IMR-90 (cell line): ENCODE data around the gene ALAD. TPM values are rescaled to one million over a fixed set of nuclear protein-coding genes. Genes with fewer than 3 reads are reported as not detected.

Experiments
- ATAC-seq: fragments of 200-7000 bp; cut with Tn5 transposase; 2 replicates; pipeline ENCODE4 v1.9.1; 2020; ENCODE audit warnings: low read depth, mild to moderate bottlenecking, moderate library complexity
- BruUV-seq: library from RNA; stranded (reverse); fragments of 400-500 nt; replicated peaks from 2 replicates; lab custom pipeline; 2021; lab: Mats Ljungman, UMichigan
- CTCF ChIA-PET: fragments of 300-600 bp; formaldehyde crosslinking; extraction: SDS; loops from one replicate; lab custom pipeline; 2021; ENCODE audit warnings: antibody characterized with exemption; lab: Yijun Ruan, JAX
- POLR2A ChIA-PET: fragments of 300-600 bp; sonication (Branson Sonifier 250); formaldehyde crosslinking; loops from one replicate; lab custom pipeline; 2022; ENCODE audit warnings: antibody characterized with exemption; ENCODE audit not compliant: unreplicated experiment; lab: Charles Lee
- DNase-seq: peaks from one replicate; pipeline ENCODE4 v3.0.0; 2013
- H2AFZ ChIP-seq: replicated peaks from 2 replicates; pipeline ENCODE3; 2013; ENCODE audit warnings: low read length, mild to moderate bottlenecking; ENCODE audit not compliant: poor library complexity
- H2AK5ac ChIP-seq: 2 replicates; pipeline ENCODE4 v1.6.1; 2013; ENCODE audit warnings: low read depth, low read length, inconsistent platforms
- H2AK9ac ChIP-seq: replicated peaks from 2 replicates; pipeline ENCODE3; 2013; ENCODE audit warnings: mild to moderate bottlenecking, low read depth, low read length, moderate library complexity; ENCODE audit not compliant: poor library complexity
- H2BK120ac ChIP-seq: 2 replicates; pipeline ENCODE4 v1.6.1; 2013; ENCODE audit warnings: low read depth, low read length, inconsistent platforms
- H2BK15ac ChIP-seq: 3 replicates; pipeline ENCODE4 v1.6.1; 2013; ENCODE audit warnings: low read depth, low read length, inconsistent platforms
- H2BK20ac ChIP-seq: 2 replicates; pipeline ENCODE4 v1.6.1; 2013; ENCODE audit warnings: low read depth, mild to moderate bottlenecking, inconsistent platforms, low read length, moderate library complexity
- H2BK5ac ChIP-seq: 2 replicates; pipeline ENCODE4 v1.6.1; 2013; ENCODE audit warnings: mild to moderate bottlenecking, low read depth, low read length, inconsistent platforms; ENCODE audit not compliant: poor library complexity, severe bottlenecking
- H3K14ac ChIP-seq: replicated peaks from 2 replicates; pipeline ENCODE4 v1.6.1; 2013; ENCODE audit warnings: low read depth, low read length, inconsistent platforms
- H3K18ac ChIP-seq: 2 replicates; pipeline ENCODE4 v1.6.1; 2013; ENCODE audit warnings: low read depth, low read length, control low read depth
- H3K23ac ChIP-seq: 2 replicates; pipeline ENCODE4 v1.6.1; 2013; ENCODE audit warnings: low read depth, low read length, inconsistent platforms
- H3K27ac ChIP-seq: 2 replicates; pipeline ENCODE4 v1.5.1; 2013; ENCODE audit warnings: mild to moderate bottlenecking, control low read depth, low read length; ENCODE audit not compliant: insufficient read depth
- H3K27me3 ChIP-seq: 2 replicates; pipeline ENCODE4 v1.6.1; 2013; ENCODE audit warnings: low read length; ENCODE audit not compliant: control insufficient read depth, insufficient read depth
- H3K36me3 ChIP-seq: 2 replicates; pipeline ENCODE4 v1.6.1; 2013; ENCODE audit warnings: low read length, mixed read lengths; ENCODE audit not compliant: control insufficient read depth, insufficient read depth
- H3K4ac ChIP-seq: 2 replicates; pipeline ENCODE4 v1.6.1; 2013; ENCODE audit warnings: low read depth, low read length, inconsistent platforms
- H3K4me1 ChIP-seq: 2 replicates; pipeline ENCODE4 v1.6.1; 2013; ENCODE audit warnings: low read length, mixed read lengths; ENCODE audit not compliant: control insufficient read depth, insufficient read depth
- H3K4me2 ChIP-seq: 2 replicates; pipeline ENCODE4 v1.6.1; 2013; ENCODE audit warnings: low read depth, mild to moderate bottlenecking, control low read depth, low read length, moderate library complexity
- H3K4me3 ChIP-seq: 2 replicates; pipeline ENCODE4 v1.5.1; 2013; ENCODE audit warnings: low read depth, mild to moderate bottlenecking, control low read depth, low read length, moderate library complexity; ENCODE audit not compliant: insufficient read depth
- H3K56ac ChIP-seq: 2 replicates; pipeline ENCODE4 v1.6.1; 2013; ENCODE audit warnings: low read length, inconsistent platforms; ENCODE audit not compliant: insufficient read depth; ENCODE audit errors: extremely low read depth
- H3K79me1 ChIP-seq, 2 experiments: 2 replicates each; pipeline ENCODE4 v1.6.1; 2013; ENCODE audit warnings: low read length in 2 of 2, inconsistent platforms in 1 of 2, low read depth in 1 of 2
- H3K9ac ChIP-seq: 2 replicates; pipeline ENCODE4 v1.6.1; 2013; ENCODE audit warnings: low read depth, low read length, control low read depth
- H3K9me1 ChIP-seq: 2 replicates; pipeline ENCODE4 v1.6.1; 2013; ENCODE audit warnings: low read length, inconsistent platforms; ENCODE audit not compliant: insufficient read depth
- H3K9me3 ChIP-seq: 2 replicates; pipeline ENCODE4 v1.6.1; 2013; ENCODE audit warnings: low read length; ENCODE audit not compliant: control insufficient read depth, insufficient read depth
- H4K20me1 ChIP-seq: 2 replicates; pipeline ENCODE4 v1.6.1; 2013; ENCODE audit warnings: low read length, inconsistent platforms; ENCODE audit not compliant: insufficient read depth
- H4K5ac ChIP-seq: 2 replicates; pipeline ENCODE4 v1.6.1; 2013; ENCODE audit warnings: mild to moderate bottlenecking, low read depth, low read length, control low read depth
- H4K8ac ChIP-seq, 2 experiments: 2 replicates each; pipeline ENCODE4 v1.6.1; 2013; ENCODE audit warnings: low read depth in 2 of 2, low read length in 2 of 2, control low read depth in 1 of 2, inconsistent platforms in 1 of 2
- H4K91ac ChIP-seq: 2 replicates; pipeline ENCODE4 v1.6.1; 2013; ENCODE audit warnings: low read depth, low read length, inconsistent platforms; ENCODE audit not compliant: insufficient read depth
- CEBPB ChIP-seq: IDR thresholded peaks from 2 replicates; pipeline ENCODE4 v1.6.1; 2012; ENCODE audit warnings: low read depth, low read length, improper control_type of control experiment
- MXI1 ChIP-seq: IDR thresholded peaks from 2 replicates; pipeline ENCODE4 v1.6.1; 2012; ENCODE audit warnings: low read depth, mild to moderate bottlenecking, low read length, moderate library complexity, borderline replicate concordance
- WGBS, 2 experiments: methylation state at CpG; one replicate each; pipeline versions ENCODE4 v1.1.5 to v1.1.7; 2013; ENCODE audit warnings: missing lambda C conversion rate in 2 of 2; ENCODE audit not compliant: insufficient read length in 1 of 2; ENCODE audit errors: extremely low coverage in 2 of 2; 5-methylcytosine and 5-hydroxymethylcytosine counted together
- dilution Hi-C: fragments of 300-500 bp; cut with HindIII; formaldehyde crosslinking; loops from one replicate; pipeline ENCODE4 v1.14.3; 2018; ENCODE audit warnings: low sequenced_read_pairs; ENCODE audit not compliant: unreplicated experiment
- in situ Hi-C: fragments of 300-500 bp; cut with MboI; formaldehyde crosslinking; loops from 3 replicates; pipeline ENCODE4 v1.14.3; 2019; ENCODE audit warnings: low sequenced_read_pairs, inconsistent platforms, mixed read lengths
- intact Hi-C: fragments of 100-400 bp; cut with micrococcal nuclease; formaldehyde crosslinking; loops from 2 replicates; pipeline ENCODE4 v1.10.0; 2022
- polyA plus RNA-seq, 3 experiments: library from polyadenylated mRNA; depleted of rRNA; stranded (reverse); fragments of >200 nt; gene quantifications; 2 replicates each; pipeline ENCODE4 v1.2.3, GENCODE V29; 2012; ENCODE audit warnings: low replicate concordance in 1 of 3
- total RNA-seq: library from RNA; depleted of rRNA; stranded (reverse); fragments of >200 nt; gene quantifications from 2 replicates; pipeline ENCODE4 v1.2.3, GENCODE V29; 2012

The ALAD gene
- total and polyA plus RNA-seq, 2 of the 4 experiments (the other 2 are of a cell fraction): 11.1 to 15.6 TPM

- CTCF ChIA-PET: interaction anchor here (0.6 to 1.2 kb wide), 2 partner anchors 255 to 354 kb away, joined by 3 to 4 read pairs; no protein-coding TSS in a partner anchor
- Histone ChIP-seq H3K4me2 (no peak overlapping the region), H2BK15ac (no peak overlapping the region), H2BK20ac (no peak overlapping the region), H3K4me3 (no peak overlapping the region), H3K27me3 (no peaks in the 10 kb centered on the region), H2AK9ac (no peak overlapping the region), H3K9me3 (no peaks in the 10 kb centered on the region), H4K91ac (no peak overlapping the region), H2BK120ac (no peak overlapping the region), H2AFZ (no peak overlapping the region), H2BK5ac (no peak overlapping the region), H3K9me1 (peaks cover 2% of the 10 kb centered on the region; the same call in 1 of the 2 replicates), H4K20me1 (no peaks in the 10 kb centered on the region), H3K14ac (no peak overlapping the region), H3K56ac (no peak overlapping the region), H3K79me1 (peaks cover 11 to 23% of the 10 kb centered on the region in 2 experiments; a peak in 3 of 4 replicates), H3K18ac (no peak overlapping the region), H3K4me1 (peaks cover 8% of the 10 kb centered on the region), H2AK5ac (no peak overlapping the region), H3K9ac (no peak overlapping the region), H4K5ac (no peak overlapping the region), H4K8ac (no peak overlapping the region), H3K27ac (no peak overlapping the region), H3K36me3 (peaks cover 1% of the 10 kb centered on the region; the same call in 1 of the 2 replicates), H3K4ac (no peak overlapping the region), H3K23ac (no peak overlapping the region)
- no TSS peak for BruUV-seq
- WGBS, 2 experiments: no CpG with 5 or more reads among the region's 2 CpGs
- no peak for DNase-seq
- dilution Hi-C loops (no loop called here), in situ Hi-C loops (no loop called here), intact Hi-C loops (loop anchor here (5.0 kb wide), 1 partner anchor 189 kb away; no protein-coding TSS in a partner anchor)
- no peak for ATAC-seq
- TF ChIP-seq CEBPB (peak; percentile 67), MXI1 (no peak)
- POLR2A ChIA-PET: no interaction called here
Measured at GRCh38 chr9:113403646-113404045, 2.6 kb upstream of the ALAD start.
